NCI-H2196 (cell line): ENCODE measurements around the gene NTM.

ENCODE experiments used
- DNase-seq: peaks from one replicate; lab custom pipeline; 2025; ENCODE audit not compliant: unreplicated experiment; lab: John Stamatoyannopoulos, UW

Gene NTM

GRCh38 chr11:131759140-131759539 lies 388.7 kb downstream of the NTM start:
- no peak for DNase-seq

- DNase-seq = no peak
Observed at GRCh38 chr11:131760091-131761061, 390.0 kb downstream of the NTM start.

GRCh38 chr11:131762346-131763110 lies 392.1 kb downstream of the NTM start:
- DNase-seq = no peak

- DNase-seq = no peak
Observed at GRCh38 chr11:131763193-131763890, 392.9 kb downstream of the NTM start.

- no peak for DNase-seq
Observed at GRCh38 chr11:131764126-131764525, 393.7 kb downstream of the NTM start.

- no peak for DNase-seq
Observed at GRCh38 chr11:131764649-131765048, 394.2 kb downstream of the NTM start.

- no peak for DNase-seq
Observed at GRCh38 chr11:131766637-131767036, 396.2 kb downstream of the NTM start.

GRCh38 chr11:131767421-131767820 lies 397.0 kb downstream of the NTM start:
- DNase-seq = no peak

- DNase-seq = no peak
Observed at GRCh38 chr11:131770801-131771200, 400.4 kb downstream of the NTM start.

- DNase-seq = no peak
Observed at GRCh38 chr11:131771471-131771870, 401.1 kb downstream of the NTM start.

- no peak for DNase-seq
Observed at GRCh38 chr11:131773626-131774025, 403.2 kb downstream of the NTM start.

GRCh38 chr11:131776211-131776610 lies 405.8 kb downstream of the NTM start:
- no peak for DNase-seq

GRCh38 chr11:131785801-131786200 lies 415.4 kb downstream of the NTM start:
- no peak for DNase-seq

- no peak for DNase-seq
Observed at GRCh38 chr11:131787119-131787518, 416.7 kb downstream of the NTM start.

GRCh38 chr11:131790586-131790985 lies 420.2 kb downstream of the NTM start:
- no peak for DNase-seq

GRCh38 chr11:131792243-131792642 lies 421.8 kb downstream of the NTM start:
- no peak for DNase-seq

- DNase-seq = no peak
Observed at GRCh38 chr11:131796089-131796488, 425.7 kb downstream of the NTM start.

GRCh38 chr11:131796541-131796940 lies 426.1 kb downstream of the NTM start:
- DNase-seq = no peak

- DNase-seq = no peak
Observed at GRCh38 chr11:131800452-131800851, 430.0 kb downstream of the NTM start.

GRCh38 chr11:131802440-131803115 lies 432.2 kb downstream of the NTM start:
- no peak for DNase-seq

GRCh38 chr11:131807876-131808275 lies 437.5 kb downstream of the NTM start:
- no peak for DNase-seq
